Raji (cell line): ENCODE results near the gene ENAH.

Source experiments
- POLR2A ChIP-seq: IDR thresholded peaks from 2 replicates; pipeline ENCODE4 v1.6.1; 2011; ENCODE audit warnings: low read depth, low read length, control low read depth; ENCODE audit not compliant: insufficient read depth

The ENAH gene

DNA sequence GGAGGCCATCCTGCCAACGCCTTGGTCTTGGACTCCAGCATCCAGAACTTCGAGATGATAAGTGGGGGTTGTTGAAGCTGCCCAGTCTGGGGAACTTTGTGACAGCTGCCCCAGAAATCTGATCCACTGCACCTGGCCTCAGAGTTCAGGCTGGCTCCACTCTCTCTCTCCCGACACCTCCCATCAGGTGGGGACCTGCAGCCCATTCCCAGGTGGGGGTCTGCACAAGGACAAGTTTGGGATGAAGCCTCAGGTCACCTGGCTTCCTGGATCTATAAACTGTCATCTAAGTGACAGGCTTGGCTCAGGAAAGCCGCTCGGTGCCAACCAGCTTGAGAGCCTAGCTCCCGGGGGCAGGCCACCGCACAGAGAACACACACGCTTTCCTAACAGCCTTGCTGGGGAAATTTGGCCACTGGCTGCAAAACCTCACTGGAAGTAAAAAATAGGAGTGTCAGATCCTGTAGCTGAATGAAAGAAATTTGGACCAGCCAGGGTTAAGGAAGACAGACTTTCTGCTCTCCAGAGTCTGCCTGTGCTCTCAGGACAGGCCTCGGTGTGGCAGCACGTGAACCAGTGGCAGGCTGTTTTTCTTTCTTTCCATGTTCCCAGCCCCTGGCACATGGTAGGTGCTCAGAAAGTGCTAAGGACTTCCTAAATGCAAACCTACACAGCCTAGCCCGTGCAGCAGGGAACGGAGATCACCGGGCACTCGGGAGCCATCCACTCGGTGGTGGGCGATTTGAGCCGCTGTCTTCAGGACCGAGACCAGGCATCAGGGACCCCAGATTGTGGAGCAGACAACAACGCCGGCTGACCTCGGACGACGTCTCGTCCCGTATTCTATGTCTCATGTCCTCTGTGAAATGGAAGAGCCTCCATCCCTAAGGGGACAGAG lies 182.5 kb downstream of the ENAH start:
- no peak for TF ChIP-seq POLR2A

DNA sequence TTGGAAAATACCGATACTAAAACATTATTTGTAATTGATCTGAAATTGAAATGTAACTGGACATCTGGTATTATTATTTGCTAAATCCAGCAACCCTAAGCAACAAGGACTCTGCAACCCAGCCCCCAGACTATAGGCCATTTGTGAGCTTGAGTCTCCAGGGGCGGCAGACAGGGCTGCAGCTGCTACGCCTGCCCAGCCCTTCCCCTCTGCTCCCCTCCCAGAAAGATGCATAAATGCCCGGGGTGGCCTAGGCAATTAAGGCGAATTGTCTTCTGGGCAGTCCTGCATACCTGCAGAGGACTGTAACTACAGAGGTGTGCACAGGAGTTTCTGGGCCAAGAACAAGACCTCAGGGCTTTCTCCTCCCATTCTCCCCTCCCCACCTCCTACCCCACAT lies 183.9 kb downstream of the ENAH start:
- no peak for TF ChIP-seq POLR2A

DNA sequence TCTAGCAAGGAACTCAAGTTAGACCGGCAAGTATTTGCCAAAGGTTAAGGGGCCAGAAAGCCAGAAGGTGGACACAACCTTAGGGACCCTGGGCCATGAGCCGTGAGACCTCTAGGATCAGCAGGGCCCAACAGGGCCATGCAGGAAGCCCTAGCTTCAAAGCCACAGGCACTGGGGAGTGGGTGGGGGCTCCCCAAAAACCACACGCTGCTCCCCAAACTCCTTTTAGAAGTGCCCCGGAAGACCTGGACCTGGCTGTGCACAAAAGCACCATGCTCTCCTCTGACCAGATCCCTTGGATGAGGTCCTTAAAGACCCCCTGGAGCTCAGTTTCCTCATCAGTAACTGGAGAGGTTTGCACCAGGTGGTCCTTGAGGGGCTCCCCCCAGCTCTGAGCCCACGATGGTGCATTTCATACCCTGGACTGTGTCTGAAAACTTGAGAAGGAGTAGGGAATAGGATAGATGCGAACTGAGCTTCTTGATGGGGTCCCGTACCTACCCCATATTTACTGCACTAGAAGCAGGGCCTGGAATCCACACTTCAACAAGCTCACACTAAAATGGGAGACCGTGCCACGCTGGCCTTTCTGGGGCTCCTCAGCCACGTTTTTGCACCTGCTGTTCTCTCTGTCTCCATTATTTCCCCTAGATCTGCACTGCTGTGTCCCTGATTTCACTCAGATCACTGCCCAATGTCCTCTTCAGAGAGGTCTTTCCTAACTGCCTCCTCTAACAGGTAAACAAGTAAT lies 184.5 kb downstream of the ENAH start:
- 0 out of 2 replicates have a peak, but pooled peaks have one; percentile 5 for TF ChIP-seq POLR2A

DNA sequence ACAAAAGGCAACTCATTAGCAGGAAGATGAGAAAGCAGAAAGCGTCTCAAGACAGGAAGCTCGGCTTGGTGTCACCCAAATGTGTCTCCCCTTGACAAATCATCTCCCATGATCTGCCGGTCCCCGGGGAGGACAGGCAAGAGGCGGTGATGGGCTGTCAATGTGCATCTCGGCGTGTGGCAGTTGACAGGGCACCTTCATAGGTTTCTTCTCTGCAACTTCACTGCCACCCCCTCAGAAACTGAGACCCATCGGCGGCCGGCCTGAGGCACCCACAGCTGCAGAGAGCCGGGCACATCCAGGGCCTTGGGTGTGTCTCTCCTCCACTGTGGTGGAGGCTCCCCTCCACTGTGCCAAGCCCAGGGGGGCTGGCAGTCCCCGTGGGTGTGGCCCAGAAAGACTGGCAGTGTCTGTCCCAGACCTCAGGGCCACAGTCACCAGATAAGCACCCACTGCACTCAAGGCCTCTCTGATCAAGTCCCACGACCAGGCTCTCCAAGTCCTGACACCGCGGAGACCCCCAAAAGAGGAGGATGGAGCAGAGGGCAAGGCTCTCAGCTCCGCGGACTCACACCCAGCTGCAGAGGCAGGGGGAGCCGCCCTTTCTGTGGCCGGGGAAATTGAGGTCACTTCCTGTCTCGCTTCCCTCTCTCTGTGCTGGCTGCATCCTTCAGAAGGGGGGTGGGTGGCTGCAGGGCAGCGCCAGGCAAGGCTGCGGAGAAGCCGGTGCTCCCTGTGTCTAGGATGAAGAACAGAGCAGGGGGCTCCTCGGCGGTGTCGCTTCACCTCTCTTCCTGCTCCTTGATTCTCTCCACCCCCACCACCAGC lies 185.5 kb downstream of the ENAH start:
- peak; percentile 96 for TF ChIP-seq POLR2A

DNA sequence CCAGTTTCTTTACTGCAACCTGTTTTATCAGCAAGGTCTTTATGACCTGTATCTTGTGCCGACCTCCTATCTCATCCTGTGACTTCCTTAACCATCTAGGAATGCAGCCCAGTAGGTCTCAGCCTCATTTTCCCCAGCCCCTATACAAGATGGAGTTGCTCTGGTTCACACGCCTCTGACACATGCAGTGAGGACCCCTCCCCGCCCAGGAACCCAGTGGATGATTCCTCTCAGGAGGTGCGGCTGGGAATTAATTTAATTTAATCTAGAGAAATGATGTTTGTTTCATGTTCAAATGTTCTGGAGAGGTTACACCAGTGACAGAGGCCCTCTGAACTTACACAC lies 186.1 kb downstream of the ENAH start:
- TF ChIP-seq POLR2A, result no peak

DNA sequence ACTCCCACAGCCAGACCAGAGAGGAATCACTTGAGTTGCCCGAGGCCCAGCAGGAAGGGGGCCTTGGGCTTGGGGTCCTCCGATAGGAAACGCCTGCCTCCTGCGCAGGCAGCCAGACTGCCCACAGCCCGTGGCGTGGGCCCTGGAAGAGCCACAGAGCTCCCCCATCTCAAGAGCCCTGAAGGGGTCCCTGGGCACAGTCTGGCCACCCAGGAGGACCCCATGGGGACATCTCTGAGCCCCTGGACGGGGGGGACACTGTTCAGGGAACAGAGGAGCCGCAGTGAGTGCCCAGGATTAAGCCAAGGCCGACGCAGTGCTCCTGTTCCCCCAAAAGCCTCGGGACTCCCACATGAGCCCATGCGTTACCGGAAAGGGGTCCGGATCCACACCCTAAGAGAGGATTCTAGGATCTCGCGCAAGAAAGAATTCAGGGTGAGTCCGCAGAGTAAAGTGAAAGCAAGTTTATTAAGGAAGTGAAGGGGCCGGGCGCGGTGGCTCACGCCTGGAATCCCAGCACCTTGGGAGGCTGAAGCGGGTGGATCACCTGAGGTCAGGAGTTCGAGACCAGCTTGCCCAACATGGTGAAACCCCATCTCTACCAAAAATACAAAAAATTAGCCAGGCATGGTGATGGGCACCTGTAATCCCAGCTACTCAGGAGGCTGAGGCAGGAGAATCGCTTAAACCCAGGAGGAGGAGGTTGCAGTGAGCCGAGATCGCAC lies 187.0 kb downstream of the ENAH start:
- TF ChIP-seq POLR2A, result no peak

DNA sequence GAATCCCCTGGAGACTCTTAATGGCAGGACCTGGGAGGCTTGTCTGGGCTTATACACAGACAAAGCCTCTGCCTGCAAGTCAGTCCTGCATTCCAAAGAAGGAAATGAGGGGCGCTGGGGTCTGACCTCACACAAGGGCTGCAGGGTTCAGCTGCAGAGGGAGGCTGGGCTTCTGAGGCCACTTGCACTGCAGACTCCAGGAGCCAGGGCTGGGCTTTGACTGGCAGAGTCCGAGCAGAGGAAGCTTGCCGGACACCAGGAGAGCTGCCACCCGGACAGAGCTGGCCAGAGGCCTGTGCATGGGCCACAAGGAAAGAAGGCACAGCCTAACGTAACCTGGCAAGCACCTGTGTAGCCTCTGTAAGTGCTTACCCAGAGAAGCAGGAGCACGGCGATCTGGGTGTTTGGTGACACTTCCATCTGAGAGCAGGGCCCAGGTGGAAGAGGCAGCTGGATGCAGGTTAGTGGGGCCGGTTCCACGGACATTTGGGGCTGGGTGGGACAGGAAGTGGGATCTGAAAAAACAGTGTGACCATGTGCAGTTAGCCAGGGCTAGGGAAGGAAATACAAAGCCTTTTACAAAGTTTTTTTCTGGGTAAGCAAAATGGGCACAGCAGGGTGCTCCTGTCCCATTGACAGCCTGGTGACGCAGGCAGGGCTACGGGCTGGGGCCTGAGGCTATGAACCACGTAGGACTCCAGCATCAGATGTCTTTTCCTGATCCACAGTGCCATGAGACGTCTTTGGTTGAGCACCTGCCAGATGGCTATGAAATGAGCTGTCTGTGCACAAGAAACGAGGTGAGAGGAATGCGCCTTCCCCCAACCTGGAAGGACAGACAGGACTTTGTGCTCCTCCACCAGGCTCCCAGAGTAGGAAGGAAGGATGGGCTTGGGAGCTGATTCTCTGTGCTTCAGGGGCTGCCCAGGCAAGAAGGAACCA lies 187.8 kb downstream of the ENAH start:
- TF ChIP-seq POLR2A, result no peak

DNA sequence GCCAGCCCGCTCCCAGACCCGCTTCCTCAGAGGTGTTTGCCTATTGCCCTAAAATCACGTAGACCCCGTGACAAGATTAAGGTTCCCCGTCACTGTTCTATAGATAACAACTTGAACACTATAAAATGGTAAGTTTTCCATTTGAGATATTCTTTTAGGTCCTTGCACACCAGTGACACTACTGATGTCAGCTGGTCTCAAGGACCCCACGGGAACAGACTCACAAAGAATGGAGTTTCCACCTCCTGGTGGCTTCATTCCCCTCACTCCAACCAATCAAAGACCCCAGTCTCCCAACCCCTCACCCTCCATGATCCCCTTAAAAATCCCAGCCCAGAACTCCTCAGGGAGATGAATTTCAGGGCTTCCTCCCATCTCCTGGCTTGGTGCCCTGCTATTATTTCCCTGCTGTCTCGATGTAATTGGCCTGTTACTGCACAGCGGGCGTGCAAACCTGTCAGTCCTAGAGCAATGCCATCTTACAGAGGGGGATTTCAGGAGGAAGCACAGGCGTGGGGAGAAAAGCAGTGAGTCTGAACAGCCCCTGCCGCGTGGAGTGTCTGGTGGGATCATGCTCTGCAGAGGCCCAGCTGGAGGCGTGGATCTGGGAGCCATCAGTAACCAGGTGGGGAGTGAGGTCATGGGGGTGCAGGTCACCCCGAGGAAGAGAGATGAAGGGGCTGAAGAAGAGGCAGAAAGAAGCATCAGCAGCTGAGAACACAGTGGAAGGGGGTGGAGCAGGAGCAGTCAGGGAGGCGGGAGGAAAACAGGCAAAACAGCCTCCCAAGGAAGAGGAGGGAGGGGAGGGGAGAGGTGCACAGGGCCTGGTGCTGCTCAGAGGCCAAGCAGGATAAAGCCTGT lies 190.0 kb downstream of the ENAH start:
- no peak for TF ChIP-seq POLR2A

DNA sequence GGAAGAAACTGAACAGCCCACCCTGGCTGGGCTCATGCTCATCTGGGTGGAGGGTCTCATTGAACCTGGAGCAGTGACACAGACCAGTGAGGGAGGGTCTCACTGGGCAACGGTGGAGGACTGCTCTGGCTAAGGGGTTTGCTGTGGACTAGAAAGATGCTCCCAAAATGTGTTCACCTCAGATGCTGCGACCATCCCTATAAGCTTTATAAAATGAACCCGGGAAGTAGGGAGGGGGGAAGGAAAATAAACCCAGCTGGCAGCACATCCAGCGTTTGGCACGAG lies 190.6 kb downstream of the ENAH start:
- TF ChIP-seq POLR2A, result no peak

DNA sequence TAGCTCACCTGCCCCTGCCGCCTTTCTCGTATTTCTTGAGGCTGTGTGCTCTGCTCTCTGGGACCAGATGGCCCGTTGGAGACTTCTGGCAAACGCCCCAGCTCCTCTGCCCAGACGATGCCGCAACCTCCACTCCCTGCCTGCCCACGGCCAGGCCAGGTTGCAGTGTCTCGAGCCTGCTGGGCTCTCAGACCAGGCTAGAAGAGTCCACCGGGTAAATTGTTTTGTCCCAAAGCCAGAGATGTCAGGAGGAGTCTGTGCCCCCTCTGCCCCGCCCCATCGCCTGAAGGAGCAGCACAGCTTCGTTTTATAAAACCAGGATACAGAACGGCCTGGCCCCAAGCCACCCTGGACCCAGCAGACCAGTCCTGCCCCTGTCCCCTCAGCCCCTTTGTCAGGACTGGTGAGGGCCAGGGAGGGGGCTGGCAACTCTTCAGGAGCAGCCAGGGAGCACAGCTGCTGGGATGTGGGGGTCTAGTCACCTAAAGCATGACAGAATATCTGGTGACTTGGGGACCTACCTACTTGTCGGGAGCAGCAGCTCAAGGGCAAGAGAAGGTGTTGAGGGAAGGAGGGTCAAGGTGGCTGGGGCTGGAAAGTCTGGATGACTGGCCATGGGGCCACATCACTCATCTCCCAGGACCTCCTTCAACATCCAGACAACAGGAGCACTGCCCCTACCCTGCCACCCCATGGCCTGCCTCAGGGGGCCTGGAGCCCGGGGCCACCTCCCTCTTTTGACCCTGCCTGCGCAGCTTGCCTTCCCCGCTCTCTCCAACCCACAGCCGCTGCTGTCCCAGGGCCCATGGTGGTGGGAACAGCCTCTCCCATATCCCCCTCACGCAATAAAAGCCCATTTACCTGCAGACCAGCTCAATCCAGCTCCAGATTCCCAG lies 191.1 kb downstream of the ENAH start:
- TF ChIP-seq POLR2A, result no peak

DNA sequence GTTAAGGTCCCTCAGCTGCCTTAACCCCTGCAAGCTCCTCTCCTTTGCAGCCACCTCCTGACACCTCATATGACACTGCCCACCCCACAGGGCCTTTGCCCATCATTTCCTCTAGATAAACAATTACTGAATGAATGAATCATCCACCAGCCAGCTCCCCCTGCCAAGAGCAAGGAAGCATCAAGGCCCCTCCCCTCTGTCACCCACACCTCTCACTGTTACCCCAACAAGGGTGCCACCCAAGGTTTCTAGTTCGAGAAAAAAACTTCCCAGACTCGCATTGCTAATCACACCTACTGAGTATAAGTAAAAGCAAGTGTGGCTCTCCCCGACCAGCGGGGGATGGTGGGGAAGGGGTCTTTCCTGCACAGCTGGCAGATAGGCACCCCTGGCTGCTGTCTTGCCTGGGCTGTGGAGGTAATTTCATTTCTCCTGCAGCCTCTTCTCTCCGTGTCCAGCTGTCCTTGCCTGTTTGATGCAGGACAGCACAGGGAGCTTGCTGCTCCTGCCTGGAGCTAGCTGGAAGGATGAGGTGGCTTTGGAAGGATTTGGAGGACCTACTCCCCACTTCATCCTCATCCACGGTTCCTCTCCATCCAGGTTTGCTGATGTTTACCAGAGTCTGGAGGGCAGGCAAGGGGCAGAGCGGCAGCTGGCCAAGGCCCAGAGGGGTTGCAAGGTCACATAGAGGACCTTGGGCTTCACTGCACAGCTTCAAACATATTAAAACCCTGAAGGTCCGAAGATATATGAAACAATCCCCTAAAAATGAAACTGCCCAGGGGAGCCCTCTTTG lies 192.0 kb downstream of the ENAH start:
- no peak for TF ChIP-seq POLR2A
